ENCODE data around the gene TMCC1. TPM values are rescaled to one million over a fixed set of nuclear protein-coding genes. Genes with fewer than 3 reads are reported as not detected.

Gene TMCC1
- total RNA-seq, 4 donors from 2014 or later, result 23.2 to 78.7 (median 54.1) TPM

GRCh38 chr3:129614927-129615363 lies 278.6 kb downstream of the TMCC1 start:
- Histone ChIP-seq H3K9me3 (no peaks in the 10 kb centered on the region), H3K36me3 (no peaks in the 10 kb centered on the region), H3K4me1 (peaks cover 0 to 6% of the 10 kb centered on the region in 2 donors), H3K27me3 (no peaks in the 10 kb centered on the region), H3K4me3 (no peak overlapping the region), H3K27ac (peak overlapping the region in 1 of 2 donors; percentile 57)
- TF ChIP-seq POLR2A (IDR thresholded peaks at IDR 0.05) (no peak), CTCF (IDR thresholded peaks at IDR 0.05) (no peak)
- intact Hi-C loops (cut with DNase I; ENCODE audit: low total_unique reads), result no loop called here
- peak in 1 of 2 donors; percentile 39 for DNase-seq

- peak in 1 of 2 donors; percentile 16 for DNase-seq
- Histone ChIP-seq H3K9me3 (no peaks in the 10 kb centered on the region), H3K27ac (no peak overlapping the region), H3K27me3 (no peaks in the 10 kb centered on the region), H3K36me3 (no peaks in the 10 kb centered on the region), H3K4me3 (no peak overlapping the region), H3K4me1 (peaks cover 0 to 6% of the 10 kb centered on the region in 2 donors)
- no peak for TF ChIP-seq CTCF (IDR thresholded peaks at IDR 0.05)
- TF ChIP-seq POLR2A (IDR thresholded peaks at IDR 0.05), result no peak
- intact Hi-C loops (cut with DNase I; ENCODE audit: low total_unique reads), result no loop called here
Measured at GRCh38 chr3:129614435-129614834, 279.1 kb downstream of the TMCC1 start.

GRCh38 chr3:129613367-129613740 lies 280.2 kb downstream of the TMCC1 start:
- peaks cover 0 to 9% of the 10 kb centered on the region in 2 donors for H3K4me1 ChIP-seq
- DNase-seq, result peak in 1 of 2 donors; percentile 16
- intact Hi-C loops (cut with DNase I; ENCODE audit: low total_unique reads), result no loop called here
- no peaks in the 10 kb centered on the region for H3K9me3 ChIP-seq
- no peak for TF ChIP-seq CTCF (IDR thresholded peaks at IDR 0.05)
- no peak for TF ChIP-seq POLR2A (IDR thresholded peaks at IDR 0.05)
- H3K4me3 ChIP-seq, result no peak overlapping the region
- no peaks in the 10 kb centered on the region for H3K27me3 ChIP-seq
- H3K36me3 ChIP-seq, result no peaks in the 10 kb centered on the region
- peak overlapping the region in 1 of 2 donors; percentile 45 for H3K27ac ChIP-seq

- no peaks in the 10 kb centered on the region for H3K36me3 ChIP-seq
- no peak overlapping the region for H3K4me3 ChIP-seq
- peak; percentile 14 to 17 for DNase-seq
- intact Hi-C loops (cut with DNase I; ENCODE audit: low total_unique reads), result no loop called here
- TF ChIP-seq CTCF (IDR thresholded peaks at IDR 0.05) (no peak), POLR2A (IDR thresholded peaks at IDR 0.05) (no peak)
- H3K4me1 ChIP-seq, result peaks cover 0 to 15% of the 10 kb centered on the region in 2 donors
- H3K9me3 ChIP-seq, result no peaks in the 10 kb centered on the region
- no peaks in the 10 kb centered on the region for H3K27me3 ChIP-seq
- H3K27ac ChIP-seq, result peak overlapping the region; percentile 12 to 45
Measured at GRCh38 chr3:129612534-129613366, 280.8 kb downstream of the TMCC1 start.

- Histone ChIP-seq H3K27ac (peak overlapping the region; percentile 12 to 45), H3K9me3 (no peaks in the 10 kb centered on the region), H3K4me3 (no peak overlapping the region), H3K4me1 (peaks cover 0 to 18% of the 10 kb centered on the region in 2 donors), H3K27me3 (no peaks in the 10 kb centered on the region), H3K36me3 (no peaks in the 10 kb centered on the region)
- intact Hi-C loops (cut with DNase I; ENCODE audit: low total_unique reads), result no loop called here
- no peak for DNase-seq
- TF ChIP-seq POLR2A (IDR thresholded peaks at IDR 0.05) (no peak), CTCF (IDR thresholded peaks at IDR 0.05) (no peak)
Measured at GRCh38 chr3:129611812-129612533, 281.5 kb downstream of the TMCC1 start.
